Caco-2 (cell line): ENCODE measurements around the gene ODAD3. TPM values are rescaled to one million over a fixed set of nuclear protein-coding genes. Genes with fewer than 3 reads are reported as not detected.

Experiments used
- BruUV-seq: library from RNA; stranded (reverse); fragments of 400-500 nt; replicated peaks from 2 replicates; lab custom pipeline; 2021; lab: Mats Ljungman, UMichigan
- CTCF ChIA-PET: fragments of 300-600 bp; sonication (Branson Sonifier 250); formaldehyde crosslinking; loops from one replicate; lab custom pipeline; 2022; ENCODE audit warnings: antibody characterized with exemption; lab: Charles Lee
- POLR2A ChIA-PET: fragments of 300-600 bp; sonication (Branson Sonifier 250); formaldehyde crosslinking; loops from one replicate; lab custom pipeline; 2022; ENCODE audit warnings: antibody characterized with exemption; lab: Charles Lee
- DNase-seq, 2 experiments: peaks; one replicate each; pipeline versions ENCODE4 v3.0.0 to v3.0.0-alpha.2; 2020 to 2022
- H3K27me3 ChIP-seq: replicated peaks from 2 replicates; pipeline ENCODE4 v1.6.0; 2011; ENCODE audit warnings: low read length; ENCODE audit not compliant: control insufficient read depth, insufficient read depth
- H3K36me3 ChIP-seq: 2 replicates; pipeline ENCODE4 v1.5.1; 2011; ENCODE audit warnings: low read length; ENCODE audit not compliant: control insufficient read depth, insufficient read depth
- H3K4me1 ChIP-seq: fragments of 250-450 bp; sonication (Bioruptor Pico); 2 replicates; pipeline ENCODE4 v1.5.1; 2020; ENCODE audit warnings: mild to moderate bottlenecking
- H3K4me3 ChIP-seq: 2 replicates; pipeline ENCODE4 v1.5.1; 2011; ENCODE audit warnings: low read depth, mild to moderate bottlenecking, control low read depth, low read length
- H3K9me3 ChIP-seq: fragments of 250-450 bp; sonication (Bioruptor Pico); 2 replicates; pipeline ENCODE4 v1.5.1; 2020; ENCODE audit warnings: mild to moderate bottlenecking, moderate library complexity
- H3K27ac Mint-ChIP-seq: one replicate; pipeline ENCODE4 v1.8.0; 2022; ENCODE audit warnings: mixed read lengths; ENCODE audit not compliant: unreplicated experiment
- H3K27me3 Mint-ChIP-seq: one replicate; pipeline ENCODE4 v1.8.0; 2022; ENCODE audit warnings: mixed read lengths; ENCODE audit not compliant: insufficient read depth, unreplicated experiment
- H3K36me3 Mint-ChIP-seq: one replicate; pipeline ENCODE4 v1.8.0; 2022; ENCODE audit warnings: mild to moderate bottlenecking, mixed read lengths; ENCODE audit not compliant: insufficient read depth, unreplicated experiment
- H3K4me1 Mint-ChIP-seq: one replicate; pipeline ENCODE4 v1.8.0; 2022; ENCODE audit warnings: low read depth, mixed read lengths; ENCODE audit not compliant: unreplicated experiment
- H3K4me3 Mint-ChIP-seq: one replicate; pipeline ENCODE4 v1.8.0; 2022; ENCODE audit warnings: mild to moderate bottlenecking, moderate library complexity, mixed read lengths; ENCODE audit not compliant: unreplicated experiment
- H3K9me3 Mint-ChIP-seq: one replicate; pipeline ENCODE4 v1.8.0; 2022; ENCODE audit warnings: mixed read lengths; ENCODE audit not compliant: unreplicated experiment
- intact Hi-C: fragments of 100-400 bp; cut with micrococcal nuclease; formaldehyde crosslinking; loops from one replicate; pipeline ENCODE4 v1.10.0; 2022; ENCODE audit not compliant: unreplicated experiment
- total RNA-seq: library from RNA; stranded (reverse); gene quantifications from 2 replicates; pipeline ENCODE4 v1.2.3, GENCODE V29; 2022
- TF ChIP-seq, protein P1 (sequence below), 2 experiments: fragments of 200-600 bp in 1 of 2; IDR thresholded peaks; 1 replicate in 1 of 2; 2 replicates in 1 of 2; pipeline versions ENCODE4 v1.5.1 to v1.8.0; 2011 to 2022; ENCODE audit warnings: antibody characterized with exemption in 1 of 2, control low read depth in 1 of 2, inconsistent platforms in 1 of 2, low read depth in 1 of 2, low read length in 1 of 2, mild to moderate bottlenecking in 1 of 2, moderate library complexity in 1 of 2; ENCODE audit not compliant: insufficient read depth in 1 of 2, severe bottlenecking in 1 of 2, unreplicated experiment in 1 of 2

Gene ODAD3
- total RNA-seq, 1 experiment from 2014 or later = not detected

GRCh38 chr19:11405846-11406643, 28.9 kb downstream of the ODAD3 start:
- peaks cover 14% of the 10 kb centered on the region for H3K36me3 Mint-ChIP-seq
- BruUV-seq = no TSS peak
- no peak for DNase-seq
- H3K27ac Mint-ChIP-seq = no peak overlapping the region
- H3K4me1 ChIP-seq = no peaks in the 10 kb centered on the region
- no peaks in the 10 kb centered on the region for H3K27me3 ChIP-seq
- no peaks in the 10 kb centered on the region for H3K27me3 Mint-ChIP-seq
- H3K9me3 ChIP-seq = no peaks in the 10 kb centered on the region
- CTCF ChIA-PET = interaction anchor here (1.4 kb wide), 1 partner anchor 31 kb away, joined by 3 read pairs; no protein-coding TSS in a partner anchor
- H3K4me1 Mint-ChIP-seq = no peaks in the 10 kb centered on the region
- H3K9me3 Mint-ChIP-seq = no peaks in the 10 kb centered on the region
- no peaks in the 10 kb centered on the region; the same call in 1 of the 2 replicates for H3K36me3 ChIP-seq
- intact Hi-C loops = no loop called here
- no peak overlapping the region for H3K4me3 Mint-ChIP-seq
- POLR2A ChIA-PET = interaction anchor here (1.0 kb wide), 1 partner anchor 25 kb away, joined by 5 read pairs; no protein-coding TSS in a partner anchor
- no peak overlapping the region for H3K4me3 ChIP-seq
- TF ChIP-seq, protein P1, sequence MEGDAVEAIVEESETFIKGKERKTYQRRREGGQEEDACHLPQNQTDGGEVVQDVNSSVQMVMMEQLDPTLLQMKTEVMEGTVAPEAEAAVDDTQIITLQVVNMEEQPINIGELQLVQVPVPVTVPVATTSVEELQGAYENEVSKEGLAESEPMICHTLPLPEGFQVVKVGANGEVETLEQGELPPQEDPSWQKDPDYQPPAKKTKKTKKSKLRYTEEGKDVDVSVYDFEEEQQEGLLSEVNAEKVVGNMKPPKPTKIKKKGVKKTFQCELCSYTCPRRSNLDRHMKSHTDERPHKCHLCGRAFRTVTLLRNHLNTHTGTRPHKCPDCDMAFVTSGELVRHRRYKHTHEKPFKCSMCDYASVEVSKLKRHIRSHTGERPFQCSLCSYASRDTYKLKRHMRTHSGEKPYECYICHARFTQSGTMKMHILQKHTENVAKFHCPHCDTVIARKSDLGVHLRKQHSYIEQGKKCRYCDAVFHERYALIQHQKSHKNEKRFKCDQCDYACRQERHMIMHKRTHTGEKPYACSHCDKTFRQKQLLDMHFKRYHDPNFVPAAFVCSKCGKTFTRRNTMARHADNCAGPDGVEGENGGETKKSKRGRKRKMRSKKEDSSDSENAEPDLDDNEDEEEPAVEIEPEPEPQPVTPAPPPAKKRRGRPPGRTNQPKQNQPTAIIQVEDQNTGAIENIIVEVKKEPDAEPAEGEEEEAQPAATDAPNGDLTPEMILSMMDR (IDR thresholded peaks at IDR 0.05; ENCODE audit: insufficient read depth in 1 of 2, low read depth in 1 of 2, low read length in 1 of 2, severe bottlenecking in 1 of 2, unreplicated experiment in 1 of 2) = no peak

DNA sequence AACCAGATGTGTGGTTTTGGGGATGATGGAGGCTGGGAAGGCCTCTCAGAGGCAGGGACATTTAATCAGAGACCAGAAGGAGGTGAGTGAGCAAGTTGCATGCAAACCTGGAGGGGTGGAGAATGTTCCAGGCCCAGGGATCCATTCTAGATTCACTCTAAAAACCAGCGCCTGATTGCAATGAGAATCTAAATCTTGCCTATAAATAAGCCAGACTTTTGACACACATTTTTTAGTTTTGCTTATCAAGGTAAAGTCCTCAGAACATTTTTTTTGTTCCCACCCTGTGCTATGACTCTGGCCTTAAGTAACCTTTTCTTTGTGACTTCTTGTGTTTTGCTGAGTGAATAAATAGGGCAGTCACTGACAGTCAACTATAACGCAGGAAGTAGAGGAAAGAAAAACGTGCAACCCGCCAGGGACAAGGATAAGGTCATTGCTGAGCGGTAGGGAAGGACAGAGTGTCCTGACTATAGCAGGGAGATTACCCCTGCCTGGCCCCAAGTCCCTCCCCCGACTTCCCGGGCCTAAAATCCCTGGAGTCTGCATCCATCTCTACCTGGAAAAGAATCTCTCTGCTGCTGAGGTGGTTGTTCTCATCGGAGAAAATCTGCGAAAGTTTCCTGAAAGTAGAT, 30.2 kb downstream of the ODAD3 start:
- H3K27me3 ChIP-seq = no peaks in the 10 kb centered on the region
- BruUV-seq = no TSS peak
- no peak for DNase-seq
- no peaks in the 10 kb centered on the region for H3K9me3 ChIP-seq
- Mint-ChIP-seq H3K9me3 (no peaks in the 10 kb centered on the region), H3K36me3 (peaks cover 13% of the 10 kb centered on the region), H3K4me1 (no peaks in the 10 kb centered on the region), H3K4me3 (no peak overlapping the region), H3K27me3 (no peaks in the 10 kb centered on the region), H3K27ac (no peak overlapping the region)
- ChIA-PET CTCF (no interaction called here), POLR2A (interaction anchor here (1.0 kb wide), 1 partner anchor 24 kb away, joined by 5 read pairs; no protein-coding TSS in a partner anchor)
- intact Hi-C loops = no loop called here
- H3K4me3 ChIP-seq = no peak overlapping the region
- TF ChIP-seq, protein P1 (IDR thresholded peaks at IDR 0.05; ENCODE audit: insufficient read depth in 1 of 2, low read depth in 1 of 2, low read length in 1 of 2, severe bottlenecking in 1 of 2, unreplicated experiment in 1 of 2) = no peak
- H3K4me1 ChIP-seq = no peaks in the 10 kb centered on the region
- no peaks in the 10 kb centered on the region; the same call in 1 of the 2 replicates for H3K36me3 ChIP-seq

DNA sequence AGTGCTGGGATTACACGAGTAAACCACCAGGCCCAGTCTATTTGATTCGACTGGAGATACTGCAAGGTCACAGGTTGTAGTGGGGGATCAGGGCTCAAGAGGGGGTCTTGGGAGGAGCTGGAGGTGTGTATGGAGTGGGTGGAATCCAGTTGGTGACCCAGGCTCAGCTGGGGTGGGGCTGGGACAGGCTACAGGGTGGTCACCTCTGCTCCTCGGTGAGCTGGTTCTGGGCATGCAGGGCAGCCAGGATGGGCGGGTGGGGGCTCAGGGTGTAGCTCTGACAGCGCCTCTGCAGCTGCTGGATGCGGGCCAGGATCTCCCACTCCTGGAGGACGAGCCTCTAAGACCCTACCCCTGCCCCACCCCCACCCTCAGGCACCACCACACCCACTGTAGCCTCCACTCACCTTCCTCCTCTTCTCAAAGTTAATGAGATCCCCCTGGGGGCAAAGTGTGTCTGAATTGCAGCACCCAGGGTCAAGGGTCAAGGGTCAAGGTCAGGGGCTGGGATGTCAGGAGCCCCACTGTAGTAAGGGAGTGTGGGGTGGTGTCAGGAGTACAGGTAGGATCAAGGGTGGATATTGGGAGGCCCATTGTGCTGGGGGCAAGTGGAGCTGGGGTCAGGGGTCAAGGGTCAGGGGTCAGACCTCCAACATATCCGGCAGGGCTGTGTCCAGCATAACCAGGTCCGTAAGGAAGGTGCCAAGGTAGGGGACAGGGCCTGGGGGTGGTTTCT, 32.9 kb downstream of the ODAD3 start:
- ChIA-PET POLR2A (interaction anchor here (0.6 to 0.9 kb wide), 2 partner anchors 18 to 89 kb away, joined by 3 to 9 read pairs; no protein-coding TSS in a partner anchor), CTCF (no interaction called here)
- BruUV-seq = no TSS peak
- H3K4me3 ChIP-seq = no peak overlapping the region
- no peak for DNase-seq
- no peaks in the 10 kb centered on the region for H3K4me1 Mint-ChIP-seq
- H3K9me3 ChIP-seq = no peaks in the 10 kb centered on the region
- H3K36me3 Mint-ChIP-seq = peaks cover 15% of the 10 kb centered on the region
- no peaks in the 10 kb centered on the region for H3K27me3 Mint-ChIP-seq
- no peaks in the 10 kb centered on the region for H3K9me3 Mint-ChIP-seq
- H3K27me3 ChIP-seq = no peaks in the 10 kb centered on the region
- no peak overlapping the region for H3K4me3 Mint-ChIP-seq
- H3K4me1 ChIP-seq = no peaks in the 10 kb centered on the region
- intact Hi-C loops = no loop called here
- TF ChIP-seq, protein P1 (IDR thresholded peaks at IDR 0.05; ENCODE audit: insufficient read depth in 1 of 2, low read depth in 1 of 2, low read length in 1 of 2, severe bottlenecking in 1 of 2, unreplicated experiment in 1 of 2) = no peak
- H3K27ac Mint-ChIP-seq = no peak overlapping the region
- H3K36me3 ChIP-seq = no peaks in the 10 kb centered on the region; the same call in none of the 2 replicates
